HEK293T (cell line): ENCODE results near the gene ACSF3.
"Not testable (repeated sequence)": the region's sequence is repeated elsewhere in the genome, so short reads cannot be mapped to it uniquely, and the experiment has no call there.

Experiments used
- CTCF ChIA-PET: fragments of 350-600 bp; formaldehyde crosslinking; extraction: SDS; loops from one replicate; lab custom pipeline; 2021; ENCODE audit warnings: antibody characterized with exemption, inconsistent platforms; lab: Yijun Ruan, JAX
- POLR2A ChIA-PET: fragments of 350-600 bp; formaldehyde crosslinking; extraction: SDS; loops from one replicate; lab custom pipeline; 2020; ENCODE audit warnings: antibody characterized with exemption, inconsistent platforms; lab: Yijun Ruan, JAX
- DNase-seq: peaks from one replicate; pipeline ENCODE4 v3.0.0; 2012; ENCODE audit warnings: mixed read lengths; ENCODE audit errors: extremely low spot score
- ARNT ChIP-seq: fragments of 450-650 bp; IDR thresholded peaks from 2 replicates; pipeline ENCODE4 v1.6.1; 2017; ENCODE audit warnings: mild to moderate bottlenecking
- BHLHE40 ChIP-seq: fragments of 450-650 bp; IDR thresholded peaks from 2 replicates; pipeline ENCODE4 v1.6.1; 2016; ENCODE audit warnings: mild to moderate bottlenecking, moderate library complexity, borderline replicate concordance
- CTBP1 ChIP-seq: fragments of 450-650 bp; IDR thresholded peaks from 2 replicates; pipeline ENCODE4 v1.6.1; 2016; ENCODE audit warnings: borderline replicate concordance
- ELF4 ChIP-seq: fragments of 450-650 bp; IDR thresholded peaks from 2 replicates; pipeline ENCODE4 v1.6.1; 2017; ENCODE audit warnings: antibody characterized with exemption
- FOXA1 ChIP-seq: fragments of 450-650 bp; IDR thresholded peaks from 2 replicates; pipeline ENCODE4 v1.6.1; 2016; ENCODE audit warnings: mild to moderate bottlenecking
- FOXK2 ChIP-seq: fragments of 450-650 bp; IDR thresholded peaks from 2 replicates; pipeline ENCODE4 v1.6.1; 2016; ENCODE audit warnings: mild to moderate bottlenecking
- FOXM1 ChIP-seq: fragments of 450-650 bp; IDR thresholded peaks from 2 replicates; pipeline ENCODE4 v1.6.1; 2017; ENCODE audit warnings: mild to moderate bottlenecking, borderline replicate concordance
- HDGF ChIP-seq: fragments of 450-650 bp; IDR thresholded peaks from 2 replicates; pipeline ENCODE4 v1.6.1; 2017; ENCODE audit warnings: antibody characterized with exemption, borderline replicate concordance
- L3MBTL2 ChIP-seq: fragments of 450-650 bp; conservative IDR thresholded peaks from 2 replicates; pipeline ENCODE4 v1.6.1; 2016; ENCODE audit warnings: mild to moderate bottlenecking
- LEF1 ChIP-seq: fragments of 450-650 bp; IDR thresholded peaks from 2 replicates; pipeline ENCODE4 v1.6.1; 2017; ENCODE audit warnings: mild to moderate bottlenecking, borderline replicate concordance
- NFRKB ChIP-seq: fragments of 450-650 bp; IDR thresholded peaks from 2 replicates; pipeline ENCODE4 v1.6.1; 2016; ENCODE audit warnings: mild to moderate bottlenecking, moderate library complexity
- SP1 ChIP-seq: fragments of 450-650 bp; IDR thresholded peaks from 2 replicates; pipeline ENCODE4 v1.6.1; 2017
- SUZ12 ChIP-seq: fragments of 450-650 bp; IDR thresholded peaks from 2 replicates; pipeline ENCODE4 v1.6.1; 2016; ENCODE audit warnings: mild to moderate bottlenecking
- TARDBP ChIP-seq: fragments of 450-650 bp; IDR thresholded peaks from 2 replicates; pipeline ENCODE4 v1.6.1; 2016
- ZNF384 ChIP-seq: fragments of 450-650 bp; IDR thresholded peaks from 2 replicates; pipeline ENCODE4 v1.6.1; 2016
- TF ChIP-seq, protein P1 (sequence below): fragments of 450-650 bp; IDR thresholded peaks from 2 replicates; pipeline ENCODE4 v1.6.1; 2016

Gene ACSF3

DNA sequence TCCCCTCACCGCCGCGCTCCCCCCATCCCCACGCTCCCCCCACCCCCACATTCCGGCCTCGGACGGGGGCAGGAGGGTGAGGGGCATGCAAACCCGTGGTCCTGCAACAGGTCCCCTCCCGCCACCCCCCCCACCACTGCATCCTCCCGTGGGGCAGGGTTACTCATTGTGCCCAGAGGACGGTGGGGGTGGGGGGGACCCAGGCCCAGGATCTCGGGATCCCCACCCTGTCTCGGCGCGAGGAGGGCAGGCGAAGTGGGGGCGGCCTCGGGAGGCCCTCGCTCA lies 98.2 kb downstream of the ACSF3 start:
- no peak for DNase-seq
- POLR2A ChIA-PET: no interaction called here
- CTCF ChIA-PET: no interaction called here
- TF ChIP-seq FOXK2 (no peak), NFRKB (no peak)

DNA sequence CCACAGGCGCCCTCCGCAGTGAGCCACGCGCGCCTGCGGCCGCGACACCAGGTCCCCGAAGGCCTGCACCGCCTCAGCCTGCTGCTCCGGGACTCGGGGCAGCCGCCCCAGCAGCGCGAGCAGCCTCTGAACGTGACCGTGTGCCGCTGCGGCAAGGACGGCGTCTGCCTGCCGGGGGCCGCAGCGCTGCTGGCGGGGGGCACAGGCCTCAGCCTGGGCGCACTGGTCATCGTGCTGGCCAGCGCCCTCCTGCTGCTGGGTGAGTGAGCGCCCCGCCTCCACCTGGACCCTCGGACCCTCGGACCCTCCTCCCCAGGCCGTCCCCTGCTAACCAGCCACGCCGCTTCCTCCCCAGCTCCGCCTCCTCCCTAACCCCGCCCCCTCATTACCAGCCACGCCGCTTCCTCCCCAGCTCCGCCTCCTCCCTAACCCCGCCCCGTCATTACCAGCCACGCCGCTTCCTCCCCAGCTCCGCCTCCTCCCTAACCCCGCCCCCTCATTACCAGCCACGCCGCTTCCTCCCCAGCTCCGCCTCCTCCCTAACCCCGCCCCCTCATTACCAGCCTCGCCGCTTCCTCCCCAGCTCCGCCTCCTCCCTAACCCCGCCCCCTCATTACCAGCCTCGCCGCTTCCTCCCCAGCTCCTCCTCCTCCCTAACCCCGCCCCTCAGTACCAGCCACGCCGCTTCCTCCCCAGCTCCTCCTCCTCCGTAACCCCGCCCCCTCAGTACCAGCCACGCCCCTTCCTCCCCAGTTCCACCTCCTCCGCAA lies 98.7 kb downstream of the ACSF3 start:
- CTCF ChIA-PET, POLR2A ChIA-PET: not testable (repeated sequence)
- DNase-seq: peak; percentile 75

DNA sequence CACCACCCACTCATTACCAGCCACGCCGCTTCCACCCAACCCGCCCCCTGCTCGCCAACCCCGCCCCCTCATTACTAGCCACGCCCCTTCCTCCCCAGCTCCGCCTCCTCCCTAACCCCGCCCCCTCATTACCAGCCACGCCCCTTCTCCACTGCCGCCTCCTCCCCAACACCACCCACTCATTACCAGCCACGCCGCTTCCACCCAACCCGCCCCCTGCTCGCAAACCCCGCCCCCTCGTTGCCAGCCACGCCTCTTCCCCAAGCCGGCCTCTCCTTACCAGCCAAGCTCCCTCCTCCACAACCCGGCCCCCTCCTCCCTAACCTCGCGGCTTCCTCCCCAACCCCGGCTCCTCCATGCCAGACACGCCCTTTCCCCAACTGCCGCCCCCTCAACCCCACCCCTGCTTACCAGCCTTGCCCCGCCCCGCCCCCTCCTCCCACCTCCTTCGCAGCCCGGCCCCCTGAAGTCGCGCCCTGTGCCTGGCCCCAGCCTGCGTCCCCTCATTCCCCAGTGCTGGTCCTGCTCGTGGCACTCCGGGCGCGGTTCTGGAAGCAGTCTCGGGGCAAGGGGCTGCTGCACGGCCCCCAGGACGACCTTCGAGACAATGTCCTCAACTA lies 99.4 kb downstream of the ACSF3 start:
- POLR2A ChIA-PET: no interaction called here
- CTCF ChIA-PET: no interaction called here
- peak; percentile 93 for DNase-seq
- no peak for TF ChIP-seq CTBP1
- TF ChIP-seq TARDBP: no peak
- TF ChIP-seq ELF4: no peak
- TF ChIP-seq BHLHE40: no peak
- no peak for TF ChIP-seq NFRKB
- no peak for TF ChIP-seq FOXM1
- TF ChIP-seq, protein P1, sequence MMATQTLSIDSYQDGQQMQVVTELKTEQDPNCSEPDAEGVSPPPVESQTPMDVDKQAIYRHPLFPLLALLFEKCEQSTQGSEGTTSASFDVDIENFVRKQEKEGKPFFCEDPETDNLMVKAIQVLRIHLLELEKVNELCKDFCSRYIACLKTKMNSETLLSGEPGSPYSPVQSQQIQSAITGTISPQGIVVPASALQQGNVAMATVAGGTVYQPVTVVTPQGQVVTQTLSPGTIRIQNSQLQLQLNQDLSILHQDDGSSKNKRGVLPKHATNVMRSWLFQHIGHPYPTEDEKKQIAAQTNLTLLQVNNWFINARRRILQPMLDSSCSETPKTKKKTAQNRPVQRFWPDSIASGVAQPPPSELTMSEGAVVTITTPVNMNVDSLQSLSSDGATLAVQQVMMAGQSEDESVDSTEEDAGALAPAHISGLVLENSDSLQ: no peak
- no peak for TF ChIP-seq SP1
- no peak for TF ChIP-seq FOXA1
- no peak for TF ChIP-seq ARNT
- no peak for TF ChIP-seq HDGF
- TF ChIP-seq LEF1: no peak
- TF ChIP-seq L3MBTL2: no peak
- no peak for TF ChIP-seq FOXK2
- no peak for TF ChIP-seq SUZ12
- TF ChIP-seq ZNF384: no peak

DNA sequence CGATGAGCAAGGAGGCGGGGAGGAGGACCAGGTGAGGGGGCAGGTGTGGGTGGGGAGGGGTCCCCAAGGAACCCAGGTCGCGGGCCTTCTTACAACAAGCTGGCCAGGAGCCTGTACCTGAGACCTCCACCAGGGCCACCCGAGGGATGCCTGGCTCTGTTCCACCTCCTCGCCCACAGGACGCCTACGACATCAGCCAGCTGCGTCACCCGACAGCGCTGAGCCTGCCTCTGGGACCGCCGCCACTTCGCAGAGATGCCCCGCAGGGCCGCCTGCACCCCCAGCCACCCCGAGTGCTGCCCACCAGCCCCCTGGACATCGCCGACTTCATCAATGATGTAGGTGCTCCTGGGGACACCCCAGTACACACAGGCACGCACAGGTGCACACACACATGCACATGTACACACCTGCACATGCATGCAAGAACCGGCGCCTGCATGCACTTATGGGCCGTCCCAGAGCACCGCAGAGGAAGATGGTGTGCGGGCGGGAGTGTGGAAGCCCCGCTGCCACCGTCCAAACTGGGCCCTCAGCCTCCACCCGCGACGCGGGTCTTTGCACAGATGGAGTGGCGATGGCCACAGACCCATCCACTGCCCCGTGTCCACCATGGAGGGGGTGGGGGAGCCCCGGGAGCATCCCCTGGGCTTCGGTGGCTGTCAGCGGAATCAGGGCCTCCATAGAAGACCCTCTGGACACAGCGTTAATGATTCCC lies 100.1 kb downstream of the ACSF3 start:
- CTCF ChIA-PET: no interaction called here
- TF ChIP-seq SP1: no peak
- TF ChIP-seq, protein P1: no peak
- TF ChIP-seq ZNF384: no peak
- TF ChIP-seq L3MBTL2: no peak
- POLR2A ChIA-PET: no interaction called here
- DNase-seq: no peak

DNA sequence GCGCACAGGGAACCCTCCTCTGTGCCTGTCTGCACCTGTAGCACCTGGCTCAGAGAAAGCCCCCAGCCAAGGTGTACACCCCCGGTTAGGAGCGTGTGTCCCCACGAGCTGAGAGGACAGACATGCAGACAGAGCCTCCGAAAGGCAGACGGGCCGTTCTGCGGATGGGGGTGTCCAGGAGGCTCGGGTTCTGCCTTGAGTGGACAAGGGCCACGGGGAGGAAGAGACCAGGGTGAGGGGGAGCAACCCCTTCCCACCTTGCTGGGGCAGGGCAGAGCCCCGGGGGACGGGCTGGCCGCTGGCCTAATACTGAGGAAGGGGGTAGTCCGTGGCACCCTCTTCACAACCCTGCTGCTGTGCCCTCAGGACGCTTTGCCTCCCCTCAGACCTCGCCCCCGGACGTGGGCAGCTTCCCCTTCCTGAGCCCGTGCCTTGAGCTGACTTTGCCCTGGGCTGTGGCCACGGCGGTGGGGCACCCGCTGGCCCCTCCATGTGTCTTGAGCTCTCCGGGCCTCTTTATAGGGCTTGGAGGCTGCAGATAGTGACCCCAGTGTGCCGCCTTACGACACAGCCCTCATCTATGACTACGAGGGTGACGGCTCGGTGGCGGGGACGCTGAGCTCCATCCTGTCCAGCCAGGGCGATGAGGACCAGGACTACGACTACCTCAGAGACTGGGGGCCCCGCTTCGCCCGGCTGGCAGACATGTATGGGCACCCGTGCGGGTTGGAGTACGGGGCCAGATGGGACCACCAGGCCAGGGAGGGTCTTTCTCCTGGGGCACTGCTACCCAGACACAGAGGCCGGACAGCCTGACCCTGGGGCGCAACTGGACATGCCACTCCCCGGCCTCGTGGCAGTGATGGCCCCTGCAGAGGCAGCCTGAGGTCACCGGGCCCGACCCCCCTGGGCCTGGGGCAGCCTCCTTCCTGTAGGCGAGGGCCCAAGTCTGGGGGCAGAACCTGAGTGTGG lies 101.0 kb downstream of the ACSF3 start:
- POLR2A ChIA-PET: interaction anchor here (1.1 kb wide), 1 partner anchor 385 kb away, joined by 3 read pairs; no protein-coding TSS in a partner anchor
- DNase-seq: no peak
- CTCF ChIA-PET: no interaction called here
- no peak for TF ChIP-seq ELF4
- TF ChIP-seq TARDBP: no peak
- TF ChIP-seq LEF1: no peak
- no peak for TF ChIP-seq NFRKB
- TF ChIP-seq ZNF384: no peak
- TF ChIP-seq CTBP1: no peak
- no peak for TF ChIP-seq FOXM1
- TF ChIP-seq, protein P1: no peak
- TF ChIP-seq L3MBTL2: no peak
- no peak for TF ChIP-seq FOXK2
- TF ChIP-seq FOXA1: no peak
- no peak for TF ChIP-seq SP1
- no peak for TF ChIP-seq SUZ12

DNA sequence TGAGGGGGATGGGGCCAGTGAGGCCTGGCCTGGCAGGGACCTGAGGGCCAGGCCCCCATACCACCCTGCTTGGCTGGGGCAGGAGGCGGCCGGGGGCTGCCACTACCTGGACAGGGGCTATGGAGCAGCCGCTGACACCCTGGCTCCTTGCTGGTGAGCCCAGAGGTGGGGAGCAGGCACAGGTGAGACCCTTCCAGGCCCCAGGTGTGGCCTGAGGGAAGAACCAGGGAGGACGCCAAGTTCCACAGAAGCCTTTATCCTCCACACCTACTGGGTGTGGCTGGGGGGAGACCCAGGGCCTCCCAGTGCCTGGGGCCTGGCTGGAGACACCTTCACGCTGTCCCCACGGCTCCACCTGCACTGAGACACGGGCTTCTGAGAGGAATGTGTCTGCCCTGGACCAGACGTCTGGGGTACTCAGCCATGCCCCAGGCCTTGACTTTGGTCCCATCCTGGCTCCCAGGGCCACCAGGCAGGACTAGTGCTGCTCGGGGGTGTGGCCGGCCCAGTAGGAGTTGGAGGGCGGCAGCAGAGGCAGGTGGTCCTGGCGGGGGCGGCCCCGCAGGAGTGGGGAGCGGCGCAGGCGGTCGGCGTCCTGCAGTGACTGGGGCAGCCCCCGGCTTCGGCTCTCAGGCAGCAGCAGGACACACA lies 102.0 kb downstream of the ACSF3 start:
- ChIA-PET CTCF (no interaction called here), POLR2A (no interaction called here)
- DNase-seq: no peak

More for the DNA sequence above, 102.0 kb downstream of the ACSF3 start:
- TF ChIP-seq CTBP1: no peak
- TF ChIP-seq, protein P1: no peak
- no peak for TF ChIP-seq TARDBP
- TF ChIP-seq BHLHE40: no peak
- no peak for TF ChIP-seq HDGF
- TF ChIP-seq L3MBTL2: no peak
- no peak for TF ChIP-seq ARNT
- TF ChIP-seq FOXA1: no peak
- TF ChIP-seq FOXK2: no peak
- TF ChIP-seq FOXM1: no peak
- TF ChIP-seq NFRKB: no peak
- no peak for TF ChIP-seq ZNF384
- TF ChIP-seq ELF4: no peak
- TF ChIP-seq SUZ12: no peak
- TF ChIP-seq LEF1: no peak
